A673 (cell line): ENCODE measurements around the gene LRRK1. TPM values are rescaled to one million over a fixed set of nuclear protein-coding genes. Genes with fewer than 3 reads are reported as not detected.

Experiments used
- BruUV-seq: library from RNA; stranded (reverse); fragments of 400-500 nt; replicated peaks from 2 replicates; lab custom pipeline; 2021; lab: Mats Ljungman, UMichigan
- CTCF ChIA-PET: fragments of 300-600 bp; sonication (Branson Sonifier 250); formaldehyde crosslinking; loops from one replicate; lab custom pipeline; 2022; ENCODE audit warnings: antibody characterized with exemption; lab: Charles Lee
- POLR2A ChIA-PET: fragments of 300-600 bp; sonication (Branson Sonifier 250); formaldehyde crosslinking; loops from one replicate; lab custom pipeline; 2022; ENCODE audit warnings: antibody characterized with exemption; ENCODE audit not compliant: low non-redundant PET; lab: Charles Lee
- DNase-seq: peaks from one replicate; pipeline ENCODE4 v3.0.0-alpha.2; 2015; ENCODE audit warnings: low spot score
- H3K27ac ChIP-seq: fragments of 200-600 bp; sonication (generic); 2 replicates; pipeline ENCODE4 v1.5.1; 2016; ENCODE audit warnings: mixed run types, low read depth, mild to moderate bottlenecking, mixed read lengths, antibody characterized with exemption, low read length; ENCODE audit not compliant: poor library complexity, severe bottlenecking
- H3K27me3 ChIP-seq: fragments of 200-600 bp; sonication (generic); replicated peaks from 2 replicates; pipeline ENCODE4 v1.6.1; 2017; ENCODE audit warnings: mixed run types, low read depth, mild to moderate bottlenecking, mixed read lengths, antibody characterized with exemption, low read length; ENCODE audit not compliant: insufficient read depth, poor library complexity
- H3K36me3 ChIP-seq: fragments of 200-600 bp; sonication (generic); 2 replicates; pipeline ENCODE4 v1.6.1; 2016; ENCODE audit warnings: mixed run types, mild to moderate bottlenecking, mixed read lengths, antibody characterized with exemption, low read length; ENCODE audit not compliant: insufficient read depth, poor library complexity, severe bottlenecking
- H3K4me1 ChIP-seq: fragments of 200-600 bp; sonication (generic); 2 replicates; pipeline ENCODE4 v1.6.1; 2017; ENCODE audit warnings: mixed run types, mild to moderate bottlenecking, mixed read lengths, antibody characterized with exemption, low read length; ENCODE audit not compliant: insufficient read depth, poor library complexity, severe bottlenecking
- H3K4me3 ChIP-seq: fragments of 200-600 bp; sonication (generic); 2 replicates; pipeline ENCODE4 v1.5.1; 2016; ENCODE audit warnings: low read depth, mixed run types, mild to moderate bottlenecking, mixed read lengths, low read length; ENCODE audit not compliant: poor library complexity, severe bottlenecking
- H3K9me3 ChIP-seq: fragments of 200-600 bp; sonication (generic); 2 replicates; pipeline ENCODE4 v1.6.1; 2016; ENCODE audit warnings: mixed run types, low read depth, mild to moderate bottlenecking, mixed read lengths, antibody characterized with exemption, low read length; ENCODE audit not compliant: poor library complexity, severe bottlenecking
- CTCF ChIP-seq: fragments of 300-800, 200-600 bp; sonication (generic); conservative IDR thresholded peaks from 2 replicates; pipeline ENCODE4 v1.5.1; 2017; ENCODE audit warnings: low read depth, mild to moderate bottlenecking, antibody characterized with exemption, low read length, moderate library complexity, mixed read lengths
- EZH2 ChIP-seq: fragments of 200-600 bp; sonication (generic); IDR thresholded peaks from 2 replicates; pipeline ENCODE4 v1.6.1; 2017; ENCODE audit warnings: borderline replicate concordance, low read depth, mild to moderate bottlenecking, mixed read lengths, antibody characterized with exemption, low read length; ENCODE audit not compliant: poor library complexity, severe bottlenecking
- intact Hi-C: fragments of 100-400 bp; cut with micrococcal nuclease; formaldehyde crosslinking; loops from one replicate; pipeline ENCODE4 v1.10.0; 2022; ENCODE audit not compliant: unreplicated experiment
- total RNA-seq: library from RNA; stranded (reverse); gene quantifications from 2 replicates; pipeline ENCODE4 v1.2.3, GENCODE V29; 2021

Gene LRRK1
- total RNA-seq, 1 experiment from 2014 or later = 7.7 TPM

- POLR2A ChIA-PET = no interaction called here
- Histone ChIP-seq H3K4me1 (no peaks in the 10 kb centered on the region), H3K27me3 (no peaks in the 10 kb centered on the region), H3K9me3 (no peaks in the 10 kb centered on the region), H3K4me3 (no peak overlapping the region), H3K27ac (no peak overlapping the region), H3K36me3 (no peaks in the 10 kb centered on the region)
- no peak for TF ChIP-seq CTCF
- no peak for TF ChIP-seq EZH2
- BruUV-seq = no TSS peak
- intact Hi-C loops = loop anchor here (10.0 kb wide), 1 partner anchor 336 kb away; no protein-coding TSS in a partner anchor
- CTCF ChIA-PET = no interaction called here
- no peak for DNase-seq
Measured at GRCh38 chr15:101001056-101001455, 81.9 kb downstream of the LRRK1 start.

- H3K36me3 ChIP-seq = no peaks in the 10 kb centered on the region
- no peak overlapping the region for H3K4me3 ChIP-seq
- BruUV-seq = no TSS peak
- intact Hi-C loops = loop anchor here (10.0 kb wide), 1 partner anchor 337 kb away; no protein-coding TSS in a partner anchor
- ChIA-PET CTCF (no interaction called here), POLR2A (no interaction called here)
- H3K9me3 ChIP-seq = no peaks in the 10 kb centered on the region
- H3K27ac ChIP-seq = no peak overlapping the region
- TF ChIP-seq CTCF = no peak
- DNase-seq = no peak
- H3K4me1 ChIP-seq = no peaks in the 10 kb centered on the region
- no peaks in the 10 kb centered on the region for H3K27me3 ChIP-seq
Measured at GRCh38 chr15:101001796-101002195, 82.6 kb downstream of the LRRK1 start.

GRCh38 chr15:101003081-101003480 is 83.9 kb downstream of the LRRK1 start:
- no peak overlapping the region for H3K4me3 ChIP-seq
- no TSS peak for BruUV-seq
- intact Hi-C loops = loop anchor here (10.0 kb wide), 1 partner anchor 338 kb away; no protein-coding TSS in a partner anchor
- H3K4me1 ChIP-seq = peaks cover 6% of the 10 kb centered on the region
- no peak for DNase-seq
- TF ChIP-seq EZH2 = no peak
- no peak for TF ChIP-seq CTCF
- no peaks in the 10 kb centered on the region for H3K27me3 ChIP-seq
- no peaks in the 10 kb centered on the region for H3K9me3 ChIP-seq
- ChIA-PET POLR2A (no interaction called here), CTCF (no interaction called here)
- H3K27ac ChIP-seq = no peak overlapping the region
- H3K36me3 ChIP-seq = no peaks in the 10 kb centered on the region
